ENCODE measurements around the gene OR2T27.
"Not testable (repeated sequence)": the region's sequence is repeated elsewhere in the genome, so short reads cannot be mapped to it uniquely, and the experiment has no call there.

The OR2T27 gene

GRCh38 chr1:248640906-248641305 lies 14.4 kb downstream of the OR2T27 start:
- not testable (repeated sequence) for DNase-seq

GRCh38 chr1:248639652-248640051 lies 15.7 kb downstream of the OR2T27 start:
- not testable (repeated sequence) for DNase-seq

DNA sequence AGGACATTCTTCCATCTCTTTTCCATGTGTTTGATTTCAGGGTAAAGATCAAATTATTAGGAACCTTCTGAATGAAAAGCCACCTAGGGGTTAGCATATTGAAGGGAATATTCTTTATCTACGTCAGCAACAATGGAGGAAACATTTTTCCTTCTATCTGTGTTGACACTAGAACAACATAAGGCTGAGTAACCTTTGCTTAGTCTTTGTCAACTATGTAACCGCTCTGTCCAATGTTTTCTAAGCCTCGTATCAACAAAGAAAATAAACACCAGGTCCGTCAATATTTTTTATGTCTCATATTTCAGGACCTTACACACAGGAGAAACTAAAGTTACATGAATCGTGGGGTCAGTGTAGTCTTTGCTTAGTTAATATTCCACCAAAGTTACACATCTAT lies 18.7 kb downstream of the OR2T27 start:
- DNase-seq, result not testable (repeated sequence)

GRCh38 chr1:248634991-248635390 lies 20.3 kb downstream of the OR2T27 start, which contains the start of gene OR2T11:
Gene OR2T11 (minus strand): TSS chr1:248635091. CDS start chr1:248627128, 7,963 bp downstream.
- not testable (repeated sequence) for DNase-seq

- DNase-seq, result no peak
Observed at GRCh38 chr1:248631354-248632008, 23.8 kb downstream of the OR2T27 start.

DNA sequence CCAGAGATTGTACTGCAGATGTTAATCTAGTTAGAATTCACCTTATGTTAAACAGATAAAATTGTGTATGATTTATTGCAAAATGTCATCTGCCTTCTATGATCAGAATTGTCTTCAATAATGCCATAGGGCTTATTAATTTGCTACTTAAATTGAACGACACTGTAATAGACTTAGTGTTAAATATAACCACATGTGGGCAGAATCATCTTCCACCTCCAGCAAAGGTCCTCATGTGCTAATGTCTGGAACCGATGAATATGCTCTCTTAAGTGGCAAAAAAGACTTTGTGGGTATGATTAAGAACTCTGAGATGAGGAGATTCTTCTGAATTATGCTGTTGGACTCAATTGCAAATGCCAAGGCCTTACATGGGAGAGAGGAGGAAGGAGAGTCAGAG lies 24.8 kb downstream of the OR2T27 start:
- no peak for DNase-seq

GRCh38 chr1:248627971-248628844 lies 27.1 kb downstream of the OR2T27 start:
- no peak for DNase-seq

- DNase-seq, result no peak
Observed at GRCh38 chr1:248625971-248626370, 29.4 kb downstream of the OR2T27 start.

- DNase-seq, result no peak
Observed at GRCh38 chr1:248625166-248625565, 30.2 kb downstream of the OR2T27 start.

DNA sequence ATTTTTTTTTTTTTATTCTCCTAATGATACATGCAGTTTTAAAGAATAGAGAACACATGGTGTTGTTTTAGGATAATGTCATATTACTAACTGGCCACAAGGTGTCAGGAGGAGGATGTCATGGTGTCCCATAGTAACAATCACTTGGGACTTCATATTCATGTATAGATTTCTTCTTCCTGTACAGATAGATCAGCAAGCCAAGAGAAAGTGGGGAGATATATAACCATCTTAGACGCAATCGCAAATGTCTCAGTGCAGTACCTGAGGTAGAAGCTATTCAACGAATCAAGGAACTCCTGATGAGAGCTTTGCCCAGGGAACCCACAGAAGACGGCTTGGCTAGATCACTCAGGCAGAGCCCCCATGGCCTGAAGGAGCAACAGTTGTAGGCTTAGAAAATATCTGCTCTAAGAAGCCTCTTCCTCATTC lies 32.7 kb downstream of the OR2T27 start:
- no peak for DNase-seq

DNA sequence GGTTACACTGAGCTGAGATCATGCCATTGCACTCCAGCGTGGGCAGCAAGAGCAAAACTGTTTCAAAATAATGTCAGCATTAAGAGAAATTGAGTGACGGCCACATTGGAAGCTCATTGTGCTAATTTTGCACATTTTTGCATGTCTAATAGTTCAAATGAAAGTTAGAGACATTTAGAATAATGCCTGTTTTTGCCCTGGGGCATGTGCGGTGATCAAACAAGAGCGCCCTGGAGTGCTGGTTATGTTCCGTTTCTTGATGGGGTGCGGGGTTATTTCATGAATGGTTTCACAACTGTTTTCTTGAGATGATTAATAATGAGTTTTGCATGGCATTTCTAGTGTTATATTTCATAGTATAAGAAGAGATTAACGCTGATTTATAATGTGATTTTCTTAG lies 33.6 kb downstream of the OR2T27 start:
- no peak for DNase-seq

DNA sequence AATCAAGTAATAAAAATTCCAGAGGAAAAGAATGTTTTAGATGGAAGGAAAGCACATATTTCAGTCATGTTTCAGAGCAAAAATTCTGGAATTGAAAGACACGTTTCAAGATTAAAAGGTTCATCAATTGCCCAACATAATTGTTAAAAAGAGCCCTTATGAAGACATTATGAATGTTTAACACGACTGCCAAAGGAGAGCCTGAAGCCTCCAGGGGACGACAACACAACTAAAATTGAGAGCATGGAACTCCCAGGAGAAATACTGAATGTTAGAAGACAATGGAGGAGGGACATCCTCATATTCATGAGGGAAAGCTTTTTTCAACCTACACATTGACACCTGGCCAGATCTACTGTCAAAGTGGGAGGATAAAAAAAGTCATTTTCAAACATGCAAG lies 36.5 kb downstream of the OR2T27 start:
- DNase-seq, result peak in 22 of 51 donors; percentile 2 to 44 (median 17)

GRCh38 chr1:248618119-248618518 lies 37.2 kb downstream of the OR2T27 start:
- DNase-seq, result no peak

- DNase-seq, result no peak
Observed at GRCh38 chr1:248613742-248614141, 41.6 kb downstream of the OR2T27 start.

DNA sequence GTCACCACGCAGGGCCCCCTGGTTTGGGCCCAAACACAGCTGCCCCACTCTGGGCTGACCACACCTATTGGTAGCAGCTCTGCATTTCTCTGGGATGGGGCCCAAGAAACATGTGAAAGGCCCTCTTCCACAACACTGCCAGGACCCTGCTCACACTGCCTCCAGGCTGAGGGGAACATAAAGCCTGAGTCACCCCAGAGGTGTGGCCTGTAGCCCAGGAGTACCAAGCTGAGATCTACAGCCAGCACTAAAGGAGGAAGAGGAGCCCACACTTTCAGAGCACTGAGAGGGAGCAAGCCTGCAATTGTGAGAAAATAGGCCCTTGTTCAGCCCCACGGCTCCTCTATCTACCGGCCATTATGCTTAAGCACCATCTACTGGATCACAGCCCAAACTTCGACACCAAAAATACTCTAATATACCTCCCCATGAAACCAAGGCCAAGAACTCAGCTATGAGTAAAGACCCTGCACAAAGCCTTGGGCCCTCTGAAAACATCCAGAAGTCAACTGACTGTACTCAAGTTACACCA lies 43.4 kb downstream of the OR2T27 start:
- no peak for DNase-seq

DNA sequence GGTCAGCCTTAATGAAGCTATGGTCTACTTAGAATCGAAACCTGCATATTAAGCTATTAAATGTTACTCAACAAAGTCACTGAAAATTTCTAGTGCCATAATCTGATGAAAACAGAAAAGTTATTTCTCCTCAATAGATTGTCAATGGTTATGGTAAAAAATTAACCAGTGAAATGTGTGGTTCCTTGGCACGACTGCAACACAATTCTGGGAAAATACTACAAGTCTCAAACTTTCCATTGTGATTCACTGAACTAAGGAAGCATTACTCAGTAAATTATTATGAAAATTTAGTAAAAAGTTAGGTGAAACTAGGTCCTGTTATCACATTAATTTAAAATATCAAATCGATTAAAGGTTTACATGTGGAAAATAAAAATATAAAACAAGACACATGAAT lies 45.0 kb downstream of the OR2T27 start:
- DNase-seq, result no peak
